ENCODE measurements around the gene RPTOR.

Gene RPTOR

DNA sequence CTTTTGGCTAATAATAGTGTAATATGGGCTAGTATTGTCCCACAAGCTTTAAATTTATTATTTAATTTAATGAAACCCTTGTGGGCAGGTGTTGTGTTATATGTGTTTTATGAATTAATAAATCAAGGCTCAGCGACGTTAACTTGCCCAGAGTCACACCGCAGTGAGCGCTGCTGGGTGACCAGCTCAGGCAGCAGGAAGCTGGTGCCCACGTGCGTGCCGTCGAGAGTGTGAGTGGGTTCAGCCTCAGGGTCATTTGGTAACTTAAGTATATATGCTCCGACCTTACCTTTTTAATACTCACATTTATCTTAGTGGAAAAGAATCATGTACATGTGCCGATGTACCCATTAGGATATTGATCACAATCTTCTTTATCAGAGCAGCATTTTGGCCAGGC lies 309.6 kb downstream of the RPTOR start:
- Histone ChIP-seq H2BK15ac (ENCODE audit: low read length) (no peak overlapping the region), H3K27ac (replicated peaks; ENCODE audit: low read length) (no peak overlapping the region)
- WGBS, 2 donors (ENCODE audit: extremely low coverage in 2 of 2, insufficient read length in 2 of 2, insufficient replicate concordance in 1 of 2) = no CpG with 5 or more reads among the region's 10 CpGs

DNA sequence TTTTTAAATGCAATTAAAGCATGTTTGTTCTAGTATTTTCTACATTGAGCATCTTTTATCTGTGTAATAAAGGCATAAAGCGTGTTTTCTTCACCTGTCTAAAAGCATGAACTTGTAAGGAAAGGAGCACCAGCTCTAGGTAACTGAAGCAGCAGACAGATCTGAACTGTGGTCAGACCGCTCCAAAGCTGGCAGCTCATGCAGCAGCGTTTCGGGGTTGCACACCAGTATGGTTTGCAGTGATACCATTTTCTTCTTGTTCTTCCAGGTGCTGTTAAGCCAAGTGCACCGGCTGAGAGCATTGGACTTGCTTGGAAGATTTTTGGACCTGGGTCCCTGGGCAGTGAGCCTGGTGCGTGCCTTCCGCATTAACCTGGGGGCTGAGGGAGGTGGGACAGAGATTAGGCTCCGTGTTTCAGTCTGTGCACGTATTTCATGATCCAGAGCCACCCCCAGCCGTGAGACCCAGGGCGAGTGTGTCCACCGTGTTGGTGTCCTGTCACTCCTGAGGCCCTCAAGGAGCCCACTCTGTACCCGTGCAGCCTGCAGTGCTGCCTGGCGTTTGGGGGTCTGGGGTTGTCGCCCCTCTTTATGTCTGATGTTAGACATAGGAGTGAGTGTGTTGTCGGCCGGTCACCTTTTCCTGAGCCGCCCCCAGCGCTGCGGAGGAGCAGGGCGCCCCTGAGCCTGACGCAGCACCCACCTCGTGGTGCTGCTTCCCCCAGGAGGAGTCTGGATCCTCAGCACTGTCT lies 310.7 kb downstream of the RPTOR start:
- no peak overlapping the region for H3K18ac ChIP-seq (ENCODE audit: low read length)
- H3K4me1 ChIP-seq (ENCODE audit: control insufficient read depth in 2 of 2, insufficient read depth in 1 of 2, low read depth in 1 of 2, low read length in 2 of 2) = peaks cover 0 to 15% of the 10 kb centered on the region in 2 donors
- no peak overlapping the region for H2BK120ac ChIP-seq (ENCODE audit: low read depth, low read length)
- no peaks in the 10 kb centered on the region for H3K9me3 ChIP-seq (replicated peaks in 1 of 2; ENCODE audit: control insufficient read depth in 2 of 2, insufficient read depth in 1 of 2, low read depth in 1 of 2, low read length in 2 of 2)
- H4K8ac ChIP-seq (ENCODE audit: low read depth, low read length) = no peak overlapping the region
- no peak overlapping the region for H3K4ac ChIP-seq (ENCODE audit: low read length)
- H3K9ac ChIP-seq (ENCODE audit: low read depth, low read length, poor library complexity) = no peak overlapping the region
- H3K23ac ChIP-seq (ENCODE audit: low read depth, low read length, poor library complexity) = no peak overlapping the region
- WGBS, 2 donors (ENCODE audit: extremely low coverage in 2 of 2, insufficient read length in 2 of 2, insufficient replicate concordance in 1 of 2) = no CpG with 5 or more reads among the region's 23 CpGs
- no peak overlapping the region for H2AFZ ChIP-seq (ENCODE audit: low read length)
- no peak overlapping the region for H4K91ac ChIP-seq (ENCODE audit: low read depth, low read length, poor library complexity)
- H2BK12ac ChIP-seq (ENCODE audit: low read length) = no peak overlapping the region
- H2AK5ac ChIP-seq (ENCODE audit: low read depth, low read length) = no peak overlapping the region
- H3K27ac ChIP-seq (replicated peaks; ENCODE audit: low read length) = no peak overlapping the region
- no peaks in the 10 kb centered on the region for H3K79me1 ChIP-seq (ENCODE audit: low read depth, low read length)
- H3K14ac ChIP-seq (ENCODE audit: low read length) = no peak overlapping the region
- no peak overlapping the region for H2BK5ac ChIP-seq (ENCODE audit: low read length)
- no peak overlapping the region for H3K4me3 ChIP-seq (ENCODE audit: low read length in 2 of 2)
- no peak overlapping the region for H3K4me2 ChIP-seq (ENCODE audit: insufficient read depth, low read length, poor library complexity, severe bottlenecking)
- H2BK15ac ChIP-seq (ENCODE audit: low read length) = no peak overlapping the region
- peaks cover 3 to 37% of the 10 kb centered on the region in 2 donors for H3K36me3 ChIP-seq (replicated peaks in 1 of 2; ENCODE audit: control insufficient read depth in 2 of 2, insufficient read depth in 2 of 2, low read length in 2 of 2)
- H3K27me3 ChIP-seq (ENCODE audit: control insufficient read depth in 3 of 3, insufficient read depth in 3 of 3, low read depth in 1 of 3, low read length in 3 of 3) = no peaks in the 10 kb centered on the region
- no peak for DNase-seq (ENCODE audit: low spot score)

More for the DNA sequence above, 309.6 kb downstream of the RPTOR start:
- H3K9ac ChIP-seq (ENCODE audit: low read depth, low read length, poor library complexity) = no peak overlapping the region
- H2AFZ ChIP-seq (ENCODE audit: low read length) = no peak overlapping the region
- H2BK120ac ChIP-seq (ENCODE audit: low read depth, low read length) = no peak overlapping the region
- no peaks in the 10 kb centered on the region for H3K79me1 ChIP-seq (ENCODE audit: low read depth, low read length)
- peaks cover 0 to 7% of the 10 kb centered on the region in 2 donors for H3K4me1 ChIP-seq (ENCODE audit: control insufficient read depth in 2 of 2, insufficient read depth in 1 of 2, low read depth in 1 of 2, low read length in 2 of 2)
- no peak for DNase-seq (ENCODE audit: low spot score)
- no peak overlapping the region for H4K8ac ChIP-seq (ENCODE audit: low read depth, low read length)
- H3K9me3 ChIP-seq (replicated peaks in 1 of 2; ENCODE audit: control insufficient read depth in 2 of 2, insufficient read depth in 1 of 2, low read depth in 1 of 2, low read length in 2 of 2) = no peaks in the 10 kb centered on the region
- no peak overlapping the region for H3K23ac ChIP-seq (ENCODE audit: low read depth, low read length, poor library complexity)
- no peak overlapping the region for H3K18ac ChIP-seq (ENCODE audit: low read length)
- no peak overlapping the region for H2BK5ac ChIP-seq (ENCODE audit: low read length)
- no peak overlapping the region for H2AK5ac ChIP-seq (ENCODE audit: low read depth, low read length)
- H2BK12ac ChIP-seq (ENCODE audit: low read length) = no peak overlapping the region
- H3K27me3 ChIP-seq (ENCODE audit: control insufficient read depth in 3 of 3, insufficient read depth in 3 of 3, low read depth in 1 of 3, low read length in 3 of 3) = no peaks in the 10 kb centered on the region
- no peak overlapping the region for H3K4ac ChIP-seq (ENCODE audit: low read length)
- H3K36me3 ChIP-seq (replicated peaks in 1 of 2; ENCODE audit: control insufficient read depth in 2 of 2, insufficient read depth in 2 of 2, low read length in 2 of 2) = peaks cover 3 to 35% of the 10 kb centered on the region in 2 donors
- no peak overlapping the region for H3K14ac ChIP-seq (ENCODE audit: low read length)
- H3K4me2 ChIP-seq (ENCODE audit: insufficient read depth, low read length, poor library complexity, severe bottlenecking) = no peak overlapping the region
- H4K91ac ChIP-seq (ENCODE audit: low read depth, low read length, poor library complexity) = no peak overlapping the region
- no peak overlapping the region for H3K4me3 ChIP-seq (ENCODE audit: low read length in 2 of 2)

DNA sequence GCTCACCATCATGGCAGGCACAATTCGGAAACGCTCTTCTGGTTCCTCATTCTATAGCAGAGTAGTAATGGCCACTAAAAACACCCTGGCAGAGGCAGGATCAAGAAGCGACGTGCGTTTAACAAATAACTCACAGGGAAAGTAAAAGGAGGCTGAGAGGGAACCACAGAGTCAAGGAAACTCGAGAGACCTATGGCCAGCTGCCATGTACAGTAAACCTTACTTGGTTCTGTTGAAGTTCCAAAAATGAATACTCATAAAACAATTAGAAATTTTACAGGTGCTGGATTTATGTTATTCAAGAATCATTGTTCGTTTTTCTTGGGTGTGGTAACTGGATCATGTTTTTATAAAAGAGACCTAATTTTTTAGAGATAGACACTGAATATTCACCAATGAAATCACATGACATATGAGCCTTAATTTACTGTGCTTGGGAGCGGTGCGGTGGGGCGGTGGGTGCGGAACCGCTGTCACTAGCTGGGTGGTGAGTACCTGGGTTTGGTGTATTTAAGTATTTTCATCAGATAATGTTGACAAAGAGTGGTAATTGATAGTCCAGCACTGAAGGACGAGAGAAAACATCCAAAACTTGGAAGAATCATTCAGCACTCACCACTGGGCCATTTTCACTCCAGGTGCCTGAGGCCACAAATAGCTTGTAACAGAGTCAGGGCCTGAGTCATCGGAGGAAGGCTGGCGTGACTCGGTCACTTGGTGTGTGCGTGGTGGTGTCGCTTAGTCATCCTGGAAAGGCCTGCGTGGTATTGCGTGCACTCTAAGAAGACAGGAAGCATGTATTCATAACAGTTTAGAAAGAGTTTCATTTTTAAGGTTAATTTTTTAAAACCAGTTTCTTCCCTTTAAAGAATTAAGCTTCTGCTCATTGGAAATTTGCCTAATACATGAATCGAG lies 311.6 kb downstream of the RPTOR start:
- Histone ChIP-seq H2BK12ac (ENCODE audit: low read length) (no peak overlapping the region), H3K79me1 (ENCODE audit: low read depth, low read length) (no peaks in the 10 kb centered on the region), H3K27me3 (ENCODE audit: control insufficient read depth in 3 of 3, insufficient read depth in 3 of 3, low read depth in 1 of 3, low read length in 3 of 3) (no peaks in the 10 kb centered on the region), H4K8ac (ENCODE audit: low read depth, low read length) (no peak overlapping the region), H3K9ac (ENCODE audit: low read depth, low read length, poor library complexity) (no peak overlapping the region), H3K4me3 (ENCODE audit: low read length in 2 of 2) (no peak overlapping the region), H3K27ac (replicated peaks; ENCODE audit: low read length) (no peak overlapping the region), H3K23ac (ENCODE audit: low read depth, low read length, poor library complexity) (no peak overlapping the region), H2BK15ac (ENCODE audit: low read length) (no peak overlapping the region), H2AFZ (ENCODE audit: low read length) (no peak overlapping the region), H3K4ac (ENCODE audit: low read length) (no peak overlapping the region), H2BK5ac (ENCODE audit: low read length) (no peak overlapping the region), H3K18ac (ENCODE audit: low read length) (no peak overlapping the region), H3K9me3 (replicated peaks in 1 of 2; ENCODE audit: control insufficient read depth in 2 of 2, insufficient read depth in 1 of 2, low read depth in 1 of 2, low read length in 2 of 2) (no peaks in the 10 kb centered on the region), H2BK120ac (ENCODE audit: low read depth, low read length) (no peak overlapping the region), H3K14ac (ENCODE audit: low read length) (no peak overlapping the region), H4K91ac (ENCODE audit: low read depth, low read length, poor library complexity) (no peak overlapping the region), H2AK5ac (ENCODE audit: low read depth, low read length) (no peak overlapping the region), H3K4me2 (ENCODE audit: insufficient read depth, low read length, poor library complexity, severe bottlenecking) (no peak overlapping the region), H3K4me1 (ENCODE audit: control insufficient read depth in 2 of 2, insufficient read depth in 1 of 2, low read depth in 1 of 2, low read length in 2 of 2) (peaks cover 0 to 15% of the 10 kb centered on the region in 2 donors), H3K36me3 (replicated peaks in 1 of 2; ENCODE audit: control insufficient read depth in 2 of 2, insufficient read depth in 2 of 2, low read length in 2 of 2) (peaks cover 3 to 38% of the 10 kb centered on the region in 2 donors)
- WGBS, 2 donors (ENCODE audit: extremely low coverage in 2 of 2, insufficient read length in 2 of 2, insufficient replicate concordance in 1 of 2) = no CpG with 5 or more reads among the region's 21 CpGs
- no peak for DNase-seq (ENCODE audit: low spot score)

All from neuronal stem cell (in vitro differentiated cells).